Peyer's patch (tissue), 4 donors: ENCODE data around the gene NTNG1. TPM values are rescaled to one million over a fixed set of nuclear protein-coding genes. Genes with fewer than 3 reads are reported as not detected.

Experiments used
- DNase-seq, 3 donors: peaks; one replicate each; pipeline ENCODE4 v3.0.0-alpha.2; 2017 to 2019
- H3K27ac ChIP-seq, 4 donors: fragments of 200-600 bp; sonication (generic); one replicate each; pipeline ENCODE4 v1.5.1; 2016 to 2019
- H3K27me3 ChIP-seq, 2 donors: fragments of 200-600 bp; sonication (generic); one replicate each; pipeline ENCODE4 v1.5.1; 2019
- H3K36me3 ChIP-seq, 3 donors: fragments of 200-600 bp; sonication (generic); one replicate each; pipeline ENCODE4 v1.5.1; 2016 to 2019
- H3K4me1 ChIP-seq, 4 donors: fragments of 200-600 bp; sonication (generic); one replicate each; pipeline ENCODE4 v1.5.1; 2016 to 2019
- H3K4me3 ChIP-seq, 4 donors: fragments of 200-600 bp; sonication (generic); 1 replicate in 3 of 4; 2 replicates in 1 of 4; pipeline ENCODE4 v1.5.1; 2016 to 2019; ENCODE audit warnings: mild to moderate bottlenecking in 1 of 4
- H3K9me3 ChIP-seq, 4 donors: fragments of 200-600 bp; sonication (generic); one replicate each; pipeline ENCODE4 v1.5.1; 2016 to 2019; ENCODE audit warnings: mild to moderate bottlenecking in 1 of 4
- CTCF ChIP-seq, 6 experiments: fragments of 450-650 bp in 4 of 6; fragments of 200-600 bp in 2 of 6; sonication (generic) in 1 of 6; IDR thresholded peaks; one replicate each; pipeline ENCODE4 v1.5.1; 2017 to 2019; ENCODE audit warnings: antibody characterized with exemption in 6 of 6, mild to moderate bottlenecking in 3 of 6, moderate library complexity in 1 of 6
- POLR2A ChIP-seq, 2 donors: fragments of 450-650 bp; IDR thresholded peaks; one replicate each; pipeline ENCODE4 v1.5.1; 2017; ENCODE audit warnings: antibody characterized with exemption in 2 of 2, mild to moderate bottlenecking in 2 of 2, moderate library complexity in 2 of 2
- small RNA-seq, 2 donors: library from RNA; depleted of rRNA; stranded (forward); fragments of <200 nt; gene quantifications; one replicate each; pipeline ENCODE3, GENCODE V24; 2016
- total RNA-seq, 4 donors: library from RNA; depleted of rRNA; stranded (reverse); fragments of >200 nt; gene quantifications; one replicate each; pipeline ENCODE4 v1.1.0, GENCODE V29; 2016

NTNG1 gene
- total RNA-seq, 4 donors from 2014 or later: 17.3 TPM; not detected in 3

GRCh38 chr1:107526524-107527198 is 385.8 kb downstream of the NTNG1 start:
- H3K27ac ChIP-seq: no peak overlapping the region
- no peaks in the 10 kb centered on the region for H3K4me1 ChIP-seq
- DNase-seq: no peak
- no peaks in the 10 kb centered on the region for H3K27me3 ChIP-seq
- H3K36me3 ChIP-seq: no peaks in the 10 kb centered on the region
- TF ChIP-seq POLR2A (IDR thresholded peaks at IDR 0.05) (no peak), CTCF (IDR thresholded peaks at IDR 0.05) (no peak)
- H3K9me3 ChIP-seq: no peaks in the 10 kb centered on the region
- H3K4me3 ChIP-seq: no peak overlapping the region

GRCh38 chr1:107529511-107530149 is 388.8 kb downstream of the NTNG1 start:
- TF ChIP-seq CTCF (IDR thresholded peaks at IDR 0.05): peak; percentile 23 to 89 (median 80)
- no peak for TF ChIP-seq POLR2A (IDR thresholded peaks at IDR 0.05)
- Histone ChIP-seq H3K9me3 (no peaks in the 10 kb centered on the region), H3K4me1 (peaks cover 0 to 1% (median 0%) of the 10 kb centered on the region in 4 donors), H3K27me3 (no peaks in the 10 kb centered on the region), H3K27ac (no peak overlapping the region), H3K36me3 (no peaks in the 10 kb centered on the region), H3K4me3 (no peak overlapping the region)
- peak in 2 of 3 donors; percentile 22 to 66 for DNase-seq

GRCh38 chr1:107530543-107530942 is 389.7 kb downstream of the NTNG1 start:
- TF ChIP-seq CTCF (IDR thresholded peaks at IDR 0.05): no peak
- no peak for TF ChIP-seq POLR2A (IDR thresholded peaks at IDR 0.05)
- Histone ChIP-seq H3K36me3 (no peaks in the 10 kb centered on the region), H3K9me3 (no peaks in the 10 kb centered on the region), H3K27me3 (no peaks in the 10 kb centered on the region), H3K4me3 (no peak overlapping the region), H3K27ac (no peak overlapping the region), H3K4me1 (peaks cover 0 to 10% (median 0%) of the 10 kb centered on the region in 4 donors)
- DNase-seq: no peak

- H3K4me3 ChIP-seq: no peak overlapping the region
- no peak for DNase-seq
- no peak overlapping the region for H3K27ac ChIP-seq
- H3K9me3 ChIP-seq: no peaks in the 10 kb centered on the region
- TF ChIP-seq POLR2A (IDR thresholded peaks at IDR 0.05) (no peak), CTCF (IDR thresholded peaks at IDR 0.05) (no peak)
- H3K27me3 ChIP-seq: no peaks in the 10 kb centered on the region
- H3K36me3 ChIP-seq: no peaks in the 10 kb centered on the region
- H3K4me1 ChIP-seq: peaks cover 0 to 18% (median 0%) of the 10 kb centered on the region in 4 donors
Measured at GRCh38 chr1:107531065-107531908, 390.4 kb downstream of the NTNG1 start.

DNA sequence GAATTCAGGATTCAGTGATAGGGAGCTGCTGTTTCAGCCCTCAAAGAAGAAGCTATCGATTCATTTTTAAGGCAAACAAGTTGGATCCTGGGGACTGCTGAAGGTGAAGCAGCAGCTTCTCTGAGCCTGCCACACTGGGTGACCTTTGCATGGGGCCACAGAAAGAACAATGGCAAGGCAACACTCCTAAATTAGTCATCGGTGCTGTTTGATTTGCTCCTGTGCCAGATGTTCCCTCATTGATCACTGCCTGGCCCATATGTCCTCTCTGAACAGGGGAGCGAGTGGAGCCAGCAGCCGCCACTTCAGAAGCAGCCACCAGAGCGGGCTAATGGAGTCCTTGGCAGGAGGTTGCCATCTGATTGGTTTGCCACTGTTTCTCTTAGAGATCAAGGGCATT is 391.5 kb downstream of the NTNG1 start:
- Histone ChIP-seq H3K4me3 (no peak overlapping the region), H3K27ac (no peak overlapping the region), H3K27me3 (no peaks in the 10 kb centered on the region), H3K4me1 (peaks cover 0 to 22% (median 0%) of the 10 kb centered on the region in 4 donors), H3K9me3 (no peaks in the 10 kb centered on the region), H3K36me3 (no peaks in the 10 kb centered on the region)
- no peak for TF ChIP-seq POLR2A (IDR thresholded peaks at IDR 0.05)
- TF ChIP-seq CTCF (IDR thresholded peaks at IDR 0.05): no peak
- DNase-seq: no peak

Small RNA genes within 50 kb of the gene (small RNA-seq; reads per million reads assigned to genes)
- gene AC114491.1: 0 to 0.12 reads per million in 2 donors

Other genes with a start within 250 kb of the NTNG1 start
- gene PRMT6, start 84.4 kb upstream of the NTNG1 start, total RNA-seq: 10 to 100 TPM in 2 of 4 donors, 1 to 10 TPM in 2; 6.8 to 19.8 (median 11.6) TPM